ENCODE data around the gene CRYGN.

CRYGN gene

DNA sequence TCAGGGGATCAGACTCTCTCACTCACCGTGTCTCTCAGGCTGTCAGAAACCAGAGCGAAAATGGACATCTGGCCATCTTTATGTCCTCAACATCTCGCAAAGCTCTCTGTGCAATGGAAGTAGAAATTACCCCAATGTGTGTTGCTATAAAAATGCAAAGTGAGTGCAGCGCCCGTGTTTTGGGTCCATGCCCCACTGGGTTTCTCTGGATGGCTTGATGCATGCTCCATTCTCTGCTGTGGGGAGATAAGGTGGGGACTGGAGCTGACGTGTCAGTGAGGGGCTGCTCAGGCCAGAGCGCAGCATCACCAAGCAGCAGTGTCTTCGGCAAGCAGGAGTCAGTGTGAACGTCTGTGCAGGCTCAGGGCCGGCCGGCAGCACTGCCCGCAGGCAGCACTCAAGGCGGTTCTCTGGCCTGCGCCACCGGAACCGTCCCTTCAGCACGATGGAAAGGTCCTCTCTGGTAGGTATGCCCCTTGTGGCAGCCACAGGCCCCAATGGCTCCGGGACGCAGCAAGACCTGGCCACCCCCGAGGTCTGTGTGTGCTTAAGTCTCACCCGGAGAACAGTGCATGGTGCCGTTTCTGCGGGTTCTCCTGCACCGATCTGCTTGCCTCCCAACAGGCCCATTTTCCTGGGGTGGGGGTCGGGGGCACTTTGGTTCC is 60.3 kb downstream of the CRYGN start:
- no peak for DNase-seq (ENCODE audit: low spot score)

DNA sequence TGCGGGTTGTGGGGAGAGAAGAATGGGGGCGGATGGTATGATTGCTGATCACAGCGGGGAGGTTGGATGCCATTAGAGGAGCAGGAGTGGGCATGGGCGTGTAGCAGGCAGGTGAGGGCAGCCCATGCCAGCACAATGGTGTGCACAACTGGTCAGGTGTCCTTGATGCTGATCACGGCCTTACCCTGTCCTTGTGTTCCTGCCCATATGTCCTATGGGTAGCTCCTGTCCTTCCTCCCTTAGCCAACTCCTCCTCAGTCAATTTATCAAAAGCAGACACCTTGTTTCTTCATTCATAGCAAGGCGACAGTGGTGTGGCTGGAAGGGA is 60.8 kb downstream of the CRYGN start:
- no peak for DNase-seq (ENCODE audit: low spot score)
